WTC11 (cell line): ENCODE results near the gene ARHGEF28. TPM values are rescaled to one million over a fixed set of nuclear protein-coding genes. Genes with fewer than 3 reads are reported as not detected.

ENCODE experiments used
- ATAC-seq: fragments of 200-7000 bp; cut with Tn5 transposase; 2 replicates; pipeline ENCODE4 v1.10.0; 2021; ENCODE audit warnings: mild to moderate bottlenecking, moderate library complexity
- CTCF ChIA-PET: fragments of 300-600 bp; sonication (Branson Sonifier 250); formaldehyde crosslinking; loops from one replicate; lab custom pipeline; 2021; ENCODE audit warnings: antibody characterized with exemption; lab: Charles Lee
- POLR2A ChIA-PET: fragments of 350-600 bp; sonication (Branson Sonifier 250); formaldehyde crosslinking; loops from one replicate; lab custom pipeline; 2021; ENCODE audit warnings: antibody characterized with exemption; lab: Charles Lee
- DNase-seq: peaks from one replicate; pipeline ENCODE4 v3.0.0; 2021; ENCODE audit warnings: low spot score
- H3K27ac Mint-ChIP-seq: 2 replicates; pipeline ENCODE4 v1.8.0; 2021; ENCODE audit warnings: mixed read lengths
- H3K27me3 Mint-ChIP-seq: 2 replicates; pipeline ENCODE4 v1.8.0; 2021; ENCODE audit warnings: low read depth, mild to moderate bottlenecking, moderate library complexity, mixed read lengths
- H3K36me3 Mint-ChIP-seq: 2 replicates; pipeline ENCODE4 v1.8.0; 2021; ENCODE audit warnings: mixed read lengths
- H3K4me1 Mint-ChIP-seq: 2 replicates; pipeline ENCODE4 v1.8.0; 2022; ENCODE audit warnings: mixed read lengths
- H3K4me3 Mint-ChIP-seq: 2 replicates; pipeline ENCODE4 v1.8.0; 2021; ENCODE audit warnings: mild to moderate bottlenecking, moderate library complexity, mixed read lengths
- H3K9me3 Mint-ChIP-seq: 2 replicates; pipeline ENCODE4 v1.8.0; 2021; ENCODE audit warnings: mixed read lengths
- AR ChIP-seq: fragments of 250-450 bp; sonication (Bioruptor Pico); IDR thresholded peaks from 2 replicates; pipeline ENCODE4 v1.9.0; 2021; ENCODE audit warnings: mild to moderate bottlenecking
- ATF2 ChIP-seq: sonication (generic); formaldehyde crosslinking; IDR thresholded peaks from 2 replicates; pipeline ENCODE4 v1.8.1; 2022; ENCODE audit warnings: low read depth, missing genetic modification reagents, borderline replicate concordance
- ELF4 ChIP-seq: sonication (generic); formaldehyde crosslinking; IDR thresholded peaks from 2 replicates; pipeline ENCODE4 v1.8.1; 2022; ENCODE audit warnings: low read depth, mild to moderate bottlenecking, moderate library complexity, missing genetic modification reagents
- ERG ChIP-seq: fragments of 250-450 bp; sonication (Bioruptor Pico); IDR thresholded peaks from 2 replicates; pipeline ENCODE4 v1.8.0; 2021; ENCODE audit warnings: mild to moderate bottlenecking
- ETV6 ChIP-seq: sonication (generic); formaldehyde crosslinking; IDR thresholded peaks from 2 replicates; pipeline ENCODE4 v1.8.1; 2022; ENCODE audit warnings: mild to moderate bottlenecking, missing genetic modification reagents
- HMGXB4 ChIP-seq: sonication (generic); formaldehyde crosslinking; IDR thresholded peaks from 2 replicates; pipeline ENCODE4 v1.8.1; 2023; ENCODE audit warnings: mild to moderate bottlenecking, moderate library complexity, missing genetic modification reagents
- IRF1 ChIP-seq: sonication (generic); formaldehyde crosslinking; IDR thresholded peaks from 2 replicates; pipeline ENCODE4 v1.8.0; 2023; ENCODE audit warnings: missing genetic modification reagents
- MXD4 ChIP-seq: fragments of 250-450 bp; sonication (Bioruptor Pico); IDR thresholded peaks from 2 replicates; pipeline ENCODE4 v1.8.0; 2021; ENCODE audit warnings: mild to moderate bottlenecking, moderate library complexity, borderline replicate concordance
- MYBL2 ChIP-seq: sonication (generic); formaldehyde crosslinking; IDR thresholded peaks from 2 replicates; pipeline ENCODE4 v1.8.1; 2023; ENCODE audit warnings: mild to moderate bottlenecking, moderate library complexity, missing genetic modification reagents
- NFATC4 ChIP-seq: fragments of 250-450 bp; sonication (Bioruptor Pico); IDR thresholded peaks from 2 replicates; pipeline ENCODE4 v1.9.0; 2021; ENCODE audit warnings: mild to moderate bottlenecking
- NFE2L1 ChIP-seq: sonication (generic); formaldehyde crosslinking; IDR thresholded peaks from 2 replicates; pipeline ENCODE4 v1.8.1; 2023; ENCODE audit warnings: missing genetic modification reagents
- NR3C1 ChIP-seq: sonication (generic); formaldehyde crosslinking; conservative IDR thresholded peaks from 2 replicates; pipeline ENCODE4 v1.8.1; 2023; ENCODE audit warnings: low read depth, mild to moderate bottlenecking, missing genetic modification reagents
- TEAD1 ChIP-seq: sonication (generic); formaldehyde crosslinking; IDR thresholded peaks from 2 replicates; pipeline ENCODE4 v1.8.0; 2022; ENCODE audit warnings: mild to moderate bottlenecking, missing genetic modification reagents
- ZNF532 ChIP-seq: fragments of 250-450 bp; sonication (Bioruptor Pico); IDR thresholded peaks from 2 replicates; pipeline ENCODE4 v1.9.0; 2021; ENCODE audit warnings: mild to moderate bottlenecking, borderline replicate concordance
- total RNA-seq: library from RNA; stranded (reverse); gene quantifications from 3 replicates; pipeline ENCODE4 v1.2.3, GENCODE V29; 2021

Gene ARHGEF28
- total RNA-seq, 1 experiment from 2014 or later = 0.96 TPM

GRCh38 chr5:73686912-73687311 is 60.9 kb downstream of the ARHGEF28 start (continued):
- TF ChIP-seq MXD4 (CRISPR knock-in tag) = no peak
- no peak for TF ChIP-seq AR (CRISPR knock-in tag)
- no peak for TF ChIP-seq IRF1

GRCh38 chr5:73687357-73687756 is 61.4 kb downstream of the ARHGEF28 start:
- Mint-ChIP-seq H3K27ac (no peak overlapping the region), H3K9me3 (no peaks in the 10 kb centered on the region), H3K27me3 (no peaks in the 10 kb centered on the region; the same call in 1 of the 2 replicates), H3K4me1 (no peaks in the 10 kb centered on the region; the same call in 1 of the 2 replicates), H3K4me3 (no peak overlapping the region), H3K36me3 (no peaks in the 10 kb centered on the region)
- no peak for ATAC-seq
- no peak for TF ChIP-seq ZNF532 (CRISPR knock-in tag)
- TF ChIP-seq MYBL2 (CRISPR knock-in tag) = no peak
- no peak for TF ChIP-seq ETV6
- no peak for TF ChIP-seq ERG (CRISPR knock-in tag)
- TF ChIP-seq NR3C1 = no peak
- no peak for TF ChIP-seq NFE2L1 (CRISPR knock-in tag)
- TF ChIP-seq HMGXB4 (CRISPR knock-in tag) = no peak
- TF ChIP-seq TEAD1 = no peak
- TF ChIP-seq ATF2 (CRISPR knock-in tag) = no peak
- TF ChIP-seq NFATC4 (CRISPR knock-in tag) = no peak
- no peak for TF ChIP-seq ELF4 (CRISPR knock-in tag)
- ChIA-PET POLR2A (no interaction called here), CTCF (no interaction called here)
- no peak for DNase-seq
